ENCODE data around the gene MSX1. TPM values are rescaled to one million over a fixed set of nuclear protein-coding genes. Genes with fewer than 3 reads are reported as not detected.

Gene MSX1
- polyA plus RNA-seq, 1 experiment: 1.7 TPM

- no peak overlapping the region for H3K4me3 ChIP-seq (ENCODE audit: low read depth, low read length)
- ChIA-PET POLR2A (no interaction called here), CTCF (no interaction called here)
- no peak for DNase-seq (ENCODE audit: low read depth, low spot score)
- peaks cover 56% of the 10 kb centered on the region for H3K27me3 ChIP-seq (ENCODE audit: control insufficient read depth, insufficient read depth, low read length)
- TF ChIP-seq, protein P1, sequence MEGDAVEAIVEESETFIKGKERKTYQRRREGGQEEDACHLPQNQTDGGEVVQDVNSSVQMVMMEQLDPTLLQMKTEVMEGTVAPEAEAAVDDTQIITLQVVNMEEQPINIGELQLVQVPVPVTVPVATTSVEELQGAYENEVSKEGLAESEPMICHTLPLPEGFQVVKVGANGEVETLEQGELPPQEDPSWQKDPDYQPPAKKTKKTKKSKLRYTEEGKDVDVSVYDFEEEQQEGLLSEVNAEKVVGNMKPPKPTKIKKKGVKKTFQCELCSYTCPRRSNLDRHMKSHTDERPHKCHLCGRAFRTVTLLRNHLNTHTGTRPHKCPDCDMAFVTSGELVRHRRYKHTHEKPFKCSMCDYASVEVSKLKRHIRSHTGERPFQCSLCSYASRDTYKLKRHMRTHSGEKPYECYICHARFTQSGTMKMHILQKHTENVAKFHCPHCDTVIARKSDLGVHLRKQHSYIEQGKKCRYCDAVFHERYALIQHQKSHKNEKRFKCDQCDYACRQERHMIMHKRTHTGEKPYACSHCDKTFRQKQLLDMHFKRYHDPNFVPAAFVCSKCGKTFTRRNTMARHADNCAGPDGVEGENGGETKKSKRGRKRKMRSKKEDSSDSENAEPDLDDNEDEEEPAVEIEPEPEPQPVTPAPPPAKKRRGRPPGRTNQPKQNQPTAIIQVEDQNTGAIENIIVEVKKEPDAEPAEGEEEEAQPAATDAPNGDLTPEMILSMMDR (IDR thresholded peaks at IDR 0.05; ENCODE audit: low read depth, low read length): no peak
- H3K9me3 ChIP-seq (ENCODE audit: control insufficient read depth, insufficient read depth, low read length): peaks cover 16% of the 10 kb centered on the region
- no peak overlapping the region for H3K27ac ChIP-seq (ENCODE audit: low read depth, low read length)
Observed at GRCh38 chr4:4853921-4854648, 5.4 kb upstream of the MSX1 start.

- CTCF ChIA-PET: no interaction called here
Observed at GRCh38 chr4:4854649-4855295, 4.7 kb upstream of the MSX1 start.

DNA sequence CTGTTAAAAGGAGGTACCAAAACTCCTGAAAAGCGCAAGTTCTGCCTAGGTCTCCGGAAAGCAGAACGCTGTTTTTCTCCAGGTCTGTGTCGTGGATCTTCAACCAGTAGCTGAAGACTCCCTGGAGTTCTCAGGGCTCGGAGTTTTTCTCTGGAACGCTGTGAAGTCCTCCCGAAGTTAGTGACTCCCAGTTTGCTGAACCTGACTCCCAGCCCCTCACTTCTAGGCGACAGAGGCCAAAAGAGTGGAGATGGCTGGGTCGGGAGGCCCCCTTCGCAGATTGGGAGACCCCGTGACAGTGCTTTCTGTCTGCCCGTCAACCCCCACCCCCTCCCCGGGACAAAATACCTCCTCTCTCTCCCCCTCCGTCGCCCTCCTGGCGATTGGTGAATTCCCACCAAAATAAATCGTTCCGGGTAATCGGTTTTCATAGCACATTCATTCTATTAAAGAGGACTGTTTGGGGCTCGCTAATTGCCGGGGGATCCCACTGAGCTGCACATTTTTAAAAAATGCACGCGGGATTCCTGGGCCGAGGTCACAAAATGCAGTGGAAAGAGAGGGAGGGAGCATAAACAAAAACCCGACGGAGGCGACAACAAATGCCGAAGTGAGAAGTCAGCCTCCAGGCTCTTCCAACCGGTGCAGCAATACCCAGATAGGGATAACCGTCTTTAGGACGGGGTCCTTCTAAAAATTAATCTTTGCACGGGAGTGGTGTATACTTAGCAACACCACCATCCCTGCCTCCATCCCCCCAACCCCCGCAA lies 4.0 kb upstream of the MSX1 start:
- POLR2A ChIA-PET: no interaction called here
- H3K27ac ChIP-seq (ENCODE audit: low read depth, low read length): no peak overlapping the region
- CTCF ChIA-PET: no interaction called here
- H3K4me3 ChIP-seq (ENCODE audit: low read depth, low read length): no peak overlapping the region
- H3K27me3 ChIP-seq (ENCODE audit: control insufficient read depth, insufficient read depth, low read length): peaks cover 56% of the 10 kb centered on the region
- no peak for DNase-seq (ENCODE audit: low read depth, low spot score)
- TF ChIP-seq, protein P1 (IDR thresholded peaks at IDR 0.05; ENCODE audit: low read depth, low read length): no peak
- H3K9me3 ChIP-seq (ENCODE audit: control insufficient read depth, insufficient read depth, low read length): peaks cover 16% of the 10 kb centered on the region

More at GRCh38 chr4:4854649-4855295, 4.7 kb upstream of the MSX1 start:
- H3K27me3 ChIP-seq (ENCODE audit: control insufficient read depth, insufficient read depth, low read length): peaks cover 56% of the 10 kb centered on the region
- no peak overlapping the region for H3K4me3 ChIP-seq (ENCODE audit: low read depth, low read length)
- no peak overlapping the region for H3K27ac ChIP-seq (ENCODE audit: low read depth, low read length)
- DNase-seq (ENCODE audit: low read depth, low spot score): no peak
- POLR2A ChIA-PET: no interaction called here
- TF ChIP-seq, protein P1 (IDR thresholded peaks at IDR 0.05; ENCODE audit: low read depth, low read length): no peak
- peaks cover 16% of the 10 kb centered on the region for H3K9me3 ChIP-seq (ENCODE audit: control insufficient read depth, insufficient read depth, low read length)

DNA sequence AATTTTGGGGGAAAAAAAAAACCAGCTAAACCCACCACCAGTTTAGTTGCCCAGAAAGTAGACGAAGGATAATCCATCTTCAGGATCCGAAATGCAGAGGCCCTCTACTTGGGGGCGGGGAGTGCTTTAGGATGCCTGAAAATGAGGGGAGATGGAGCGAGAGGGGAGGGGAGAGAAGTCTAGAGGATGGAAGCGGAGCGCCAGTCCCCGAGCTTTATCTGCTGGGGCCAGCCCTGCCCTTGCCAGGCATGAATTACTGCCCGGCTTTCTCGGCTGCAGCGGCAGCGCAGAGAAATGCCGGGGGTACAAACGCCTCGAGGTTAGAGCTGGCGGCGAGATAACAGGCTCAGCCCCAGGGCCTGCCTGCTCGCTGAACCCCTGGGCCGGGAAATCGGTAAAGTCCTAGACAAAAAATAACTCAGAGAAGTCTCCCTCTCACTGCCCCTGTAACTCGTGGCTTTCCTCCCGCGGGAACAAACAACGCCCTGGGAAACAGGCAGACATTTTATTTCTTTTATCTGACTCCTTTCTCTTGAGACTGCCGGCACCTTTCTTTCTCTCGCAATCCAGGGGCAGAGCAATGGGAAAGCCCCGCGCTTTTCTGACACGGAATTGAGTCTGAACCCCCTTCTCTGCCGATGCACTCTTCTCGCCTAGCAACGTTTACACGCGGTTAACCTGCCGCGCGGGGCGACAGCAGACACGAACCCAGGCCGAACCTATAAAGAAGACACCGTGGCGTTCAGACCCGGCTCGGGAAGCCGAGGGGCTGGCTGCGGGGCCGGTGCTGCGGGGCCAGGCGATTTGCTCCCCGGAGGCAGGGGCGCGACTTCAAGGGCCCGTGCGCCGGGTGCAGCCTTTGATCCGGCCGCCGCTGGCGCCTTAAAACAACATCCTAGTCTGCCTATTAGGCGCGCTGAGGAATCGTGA lies 3.1 kb upstream of the MSX1 start:
- TF ChIP-seq, protein P1 (IDR thresholded peaks at IDR 0.05; ENCODE audit: low read depth, low read length): no peak
- H3K27ac ChIP-seq (ENCODE audit: low read depth, low read length): no peak overlapping the region
- DNase-seq (ENCODE audit: low read depth, low spot score): no peak
- peak overlapping the region; percentile 24 for H3K4me3 ChIP-seq (ENCODE audit: low read depth, low read length)
- CTCF ChIA-PET: no interaction called here
- POLR2A ChIA-PET: no interaction called here
- H3K9me3 ChIP-seq (ENCODE audit: control insufficient read depth, insufficient read depth, low read length): peaks cover 18% of the 10 kb centered on the region
- peaks cover 60% of the 10 kb centered on the region for H3K27me3 ChIP-seq (ENCODE audit: control insufficient read depth, insufficient read depth, low read length)

Measured in AG04450 (cell line).